Dermis blood vessel endothelial cell (primary cell): Measurements from ENCODE around the gene CXCR1. TPM values are rescaled to one million over a fixed set of nuclear protein-coding genes. Genes with fewer than 3 reads are reported as not detected.
"Not testable (repeated sequence)": the region's sequence is repeated elsewhere in the genome, so short reads cannot be mapped to it uniquely, and the experiment has no call there.

Source experiments
- DNase-seq: peaks from one replicate; pipeline ENCODE4 v3.0.0; 2010
- total RNA-seq: library from RNA; depleted of rRNA; stranded (reverse); fragments of >200 nt; gene quantifications from 2 replicates; pipeline ENCODE4 v1.2.3, GENCODE V29; 2014

Gene CXCR1
- not detected in 2 replicates for total RNA-seq

DNA sequence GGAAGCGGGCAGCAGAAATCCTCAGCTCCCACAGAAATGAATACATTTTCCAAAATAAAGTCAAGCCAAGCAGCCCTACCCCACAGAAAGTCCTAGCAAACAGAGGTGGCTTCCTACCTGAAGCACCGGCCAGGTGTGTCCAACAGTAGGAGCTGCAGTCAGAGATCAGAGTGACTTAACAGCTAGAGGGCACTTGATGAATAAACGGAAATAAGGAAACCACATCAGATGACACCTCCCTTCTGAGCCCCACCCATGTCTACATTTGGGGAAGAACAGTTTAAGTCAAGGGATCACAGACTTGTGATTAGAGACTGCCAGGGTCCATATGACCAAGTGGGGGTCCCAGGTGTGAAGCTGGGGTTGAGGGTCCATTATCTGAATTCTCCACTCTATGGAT, at the start of gene CXCR1:
TSS of gene CXCR1 (minus strand) at position 172 of the 400 bp plus-strand sequence. CDS start 1,751 bp downstream, outside the sequence.
- DNase-seq: no peak

DNA sequence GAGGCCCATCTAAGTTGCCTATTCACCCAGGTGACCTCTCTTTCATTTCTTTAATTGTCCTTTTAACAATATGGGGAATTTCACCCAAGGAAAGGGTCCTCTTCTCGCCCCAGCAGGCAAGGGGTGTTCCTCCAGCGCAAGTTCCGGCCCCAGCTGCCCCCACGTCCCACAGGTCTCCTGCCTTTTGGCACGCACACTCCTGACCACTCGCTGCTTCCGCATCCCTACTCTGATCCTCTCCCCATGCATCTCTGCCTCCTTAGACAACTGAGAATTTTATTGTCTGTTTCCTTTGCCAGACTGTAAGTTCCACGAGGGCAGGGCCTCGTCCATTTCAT, 49.5 kb upstream of the CXCR1 start:
- no peak for DNase-seq

- DNase-seq: no peak
Observed at GRCh38 chr2:218214116-218214515, 47.4 kb upstream of the CXCR1 start.

- DNase-seq: no peak
Observed at GRCh38 chr2:218209078-218209477, 42.3 kb upstream of the CXCR1 start.

GRCh38 chr2:218202266-218202665, 35.5 kb upstream of the CXCR1 start:
- no peak for DNase-seq

GRCh38 chr2:218196974-218197373, 30.2 kb upstream of the CXCR1 start:
- no peak for DNase-seq

DNA sequence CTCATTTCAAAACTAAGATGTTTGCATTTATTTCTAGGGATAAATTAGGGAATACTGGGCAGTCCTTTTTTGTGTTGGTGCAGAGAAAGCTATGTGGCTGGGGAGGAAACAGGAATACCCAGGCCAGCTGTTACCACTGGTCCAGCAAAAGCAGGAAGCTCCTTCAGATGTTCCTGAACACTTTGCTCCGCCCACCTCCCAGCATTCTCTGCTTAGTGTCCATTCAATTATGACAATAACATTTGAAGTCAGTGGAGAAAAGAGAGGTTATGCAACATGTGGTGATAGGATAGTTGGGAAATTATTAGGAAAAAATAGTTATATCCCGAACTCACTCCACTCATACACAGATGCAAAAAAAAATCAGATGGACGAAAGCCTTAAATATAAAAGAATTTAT, 28.1 kb upstream of the CXCR1 start:
- DNase-seq: no peak

DNA sequence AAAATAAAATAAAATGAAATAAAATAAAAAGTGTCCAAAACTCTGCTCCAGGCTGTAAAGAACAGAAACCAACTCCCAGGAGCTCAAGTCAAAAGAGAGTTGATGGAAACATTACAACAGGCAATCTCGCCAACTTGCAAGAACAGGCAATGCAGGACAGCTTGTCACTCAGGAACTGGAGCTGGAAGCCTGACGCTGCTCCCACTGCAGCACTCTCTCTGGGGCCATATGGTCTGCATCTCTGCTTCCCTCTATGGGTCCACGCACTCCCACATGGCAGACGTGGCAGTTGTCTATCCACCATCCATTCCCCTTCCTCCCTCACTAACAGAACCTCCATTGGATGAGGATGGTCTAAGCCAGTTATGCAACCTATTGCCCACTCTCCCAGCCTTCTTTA, 26.9 kb upstream of the CXCR1 start:
- no peak for DNase-seq

DNA sequence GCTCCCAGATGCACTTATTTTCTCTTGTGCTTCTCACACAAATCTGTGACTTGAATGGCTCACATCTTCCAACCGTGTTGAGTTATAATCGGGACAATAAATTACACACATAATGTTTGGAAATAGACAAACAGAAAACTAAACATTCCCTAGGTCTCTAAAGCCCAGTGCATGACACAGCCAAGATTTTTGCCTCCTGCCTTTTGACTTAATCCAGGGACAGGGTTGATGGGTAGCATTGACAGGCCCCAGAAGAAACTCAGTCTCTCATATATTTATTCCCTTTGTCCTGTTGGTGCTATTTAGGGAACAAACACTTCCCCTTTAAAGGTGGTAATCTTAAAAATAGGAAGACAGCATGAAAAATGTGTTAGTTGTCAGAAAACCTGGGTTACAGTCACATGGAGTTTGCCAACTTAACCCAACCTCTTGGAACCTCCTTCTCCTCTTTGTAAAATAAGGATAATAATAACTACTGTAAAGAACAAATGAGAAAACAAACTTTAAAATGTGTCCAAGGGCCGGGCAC, 26.2 kb upstream of the CXCR1 start:
- no peak for DNase-seq

GRCh38 chr2:218188528-218188927, 21.8 kb upstream of the CXCR1 start:
- no peak for DNase-seq

DNA sequence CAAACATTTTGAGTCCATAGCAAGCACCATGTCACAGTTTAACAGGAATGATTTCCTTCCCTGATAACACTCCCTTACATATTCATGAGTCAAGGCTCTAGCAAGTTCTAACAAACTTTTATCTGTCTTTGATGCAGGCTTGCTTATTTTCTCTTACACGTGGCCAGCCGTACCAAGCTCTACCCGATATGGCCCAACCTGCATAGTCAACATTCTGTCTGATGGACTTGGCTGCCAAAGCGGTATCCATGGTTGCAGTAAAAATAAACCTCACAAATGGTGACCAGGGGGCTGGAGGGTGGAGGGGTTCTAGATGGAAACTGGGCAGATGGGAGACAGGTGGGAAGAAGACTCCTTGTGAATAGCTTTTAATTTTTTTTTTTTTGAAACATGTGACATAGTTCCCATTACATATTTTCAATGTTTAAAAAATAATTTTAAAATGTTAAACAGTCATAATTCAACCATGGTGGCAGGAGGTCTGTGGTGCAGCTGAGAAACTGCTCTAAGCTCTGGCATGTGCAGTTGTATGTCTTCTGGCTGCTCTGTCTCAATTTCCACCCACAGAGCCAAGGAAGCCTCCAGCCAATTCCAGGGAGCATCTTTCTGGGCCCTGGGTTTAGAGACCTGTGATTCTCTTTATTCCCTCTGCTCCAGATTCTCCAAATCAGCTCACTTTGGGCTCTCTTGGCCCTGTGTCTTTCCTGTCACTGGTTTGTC, 20.7 kb upstream of the CXCR1 start:
- no peak for DNase-seq

DNA sequence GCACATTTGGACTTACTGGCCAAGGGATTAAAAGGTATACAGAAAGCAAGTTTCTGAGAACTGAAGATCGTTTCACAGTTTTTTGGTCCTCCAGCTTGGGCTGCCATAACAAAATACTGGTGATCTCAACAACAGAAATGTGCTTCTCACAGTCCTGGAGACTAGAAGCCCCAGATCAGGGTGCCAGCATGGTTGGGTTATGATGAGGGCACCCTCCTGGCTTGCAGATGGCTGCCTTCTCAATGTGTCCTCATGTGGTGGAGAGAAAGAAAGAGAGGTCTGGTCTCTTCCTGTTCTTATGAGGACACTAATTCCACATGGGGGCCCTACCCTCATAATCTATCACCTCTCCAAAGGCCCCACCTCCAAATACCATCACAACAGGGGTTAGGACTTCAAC, 20.1 kb upstream of the CXCR1 start:
- DNase-seq: no peak

DNA sequence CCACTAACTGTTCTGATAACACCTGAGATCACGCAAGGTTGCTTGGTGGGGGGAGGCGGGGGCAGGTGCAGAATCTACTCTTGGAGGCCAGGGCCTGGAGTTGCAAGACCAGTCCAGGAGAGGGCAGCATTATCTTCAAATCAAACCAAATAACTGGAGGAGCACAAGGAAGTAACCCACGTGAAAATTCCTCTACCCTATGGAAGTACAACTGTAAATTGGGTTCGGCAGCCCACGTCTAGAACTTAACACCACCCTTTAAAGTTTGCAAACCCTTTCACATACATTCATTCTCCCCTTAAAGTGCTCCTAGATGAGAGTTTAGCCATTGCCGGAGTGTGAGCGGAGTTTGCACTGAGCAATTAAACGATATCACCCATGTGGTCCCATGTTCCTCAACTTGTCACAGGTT, 19.6 kb upstream of the CXCR1 start:
- peak; percentile 84 for DNase-seq

DNA sequence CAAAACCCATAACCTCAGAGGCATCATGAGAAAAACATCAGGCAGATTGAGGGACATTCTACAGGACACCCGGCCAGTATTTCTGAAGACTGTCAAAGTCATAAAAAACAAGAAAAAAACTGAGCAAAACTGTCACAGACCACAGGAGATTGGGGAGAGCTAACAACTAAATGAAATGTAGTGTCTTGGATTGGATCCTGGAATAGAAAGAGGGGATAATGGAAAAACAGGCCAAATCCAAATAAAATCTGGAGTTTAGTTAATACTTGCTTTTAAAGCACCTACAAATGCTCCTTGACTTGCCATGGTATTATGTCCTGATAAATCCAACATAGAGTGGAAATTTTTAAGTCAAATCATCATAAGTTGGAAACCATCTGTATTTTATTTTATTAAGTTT, 17.6 kb upstream of the CXCR1 start:
- no peak for DNase-seq

- DNase-seq: no peak
Observed at GRCh38 chr2:218180467-218181114, 13.8 kb upstream of the CXCR1 start.

- DNase-seq: no peak
Observed at GRCh38 chr2:218179782-218180181, 13.0 kb upstream of the CXCR1 start.

- no peak for DNase-seq
Observed at GRCh38 chr2:218172845-218173244, 6.1 kb upstream of the CXCR1 start.

- not testable (repeated sequence) for DNase-seq
Observed at GRCh38 chr2:218171744-218172143, 5.0 kb upstream of the CXCR1 start.

- no peak for DNase-seq
Observed at GRCh38 chr2:218169757-218170546, 3.2 kb upstream of the CXCR1 start.

- DNase-seq: peak; percentile 71
Observed at GRCh38 chr2:218168635-218169462, 2.1 kb upstream of the CXCR1 start.

- no peak for DNase-seq
Observed at GRCh38 chr2:218168016-218168415, 1.3 kb upstream of the CXCR1 start.

DNA sequence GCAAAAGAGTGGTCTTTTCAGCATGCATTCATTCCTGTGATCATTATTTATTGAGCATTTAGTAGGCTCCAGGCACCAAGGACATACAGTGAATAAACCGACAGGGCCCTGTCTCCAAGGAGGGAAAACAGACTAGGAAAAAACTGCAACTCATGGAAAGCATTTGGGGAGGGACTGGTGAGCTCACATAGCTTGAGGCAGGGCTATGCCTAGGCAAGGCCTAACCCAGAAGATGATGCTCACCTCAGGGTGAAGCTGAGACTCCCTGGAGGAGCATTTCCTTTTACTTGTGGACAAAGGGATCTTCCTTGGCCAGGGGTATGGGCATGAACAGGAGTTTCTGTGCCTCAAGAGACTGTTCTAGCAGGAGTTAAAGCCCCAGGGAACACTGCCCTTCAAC, 3.9 kb downstream of the CXCR1 start:
- DNase-seq: no peak

- no peak for DNase-seq
Observed at GRCh38 chr2:218161644-218162043, 5.1 kb downstream of the CXCR1 start.
